Tibial artery (tissue), 4 donors: ENCODE data around the gene SETDB1.

Experiments
- DNase-seq, 2 donors: peaks; one replicate each; pipeline ENCODE4 v3.0.0-alpha.2; 2019
- H3K27ac ChIP-seq, 2 donors: fragments of 200-600 bp; sonication (generic) in 1 of 2; 1 replicate in 1 of 2; 2 replicates in 1 of 2; pipeline ENCODE4 v1.5.1; 2018 to 2019; ENCODE audit warnings: mild to moderate bottlenecking in 1 of 2
- H3K27me3 ChIP-seq, 2 donors: fragments of 200-600 bp; sonication (generic) in 1 of 2; one replicate each; pipeline versions ENCODE4 v1.5.1 to v1.6.0; 2016 to 2019
- H3K36me3 ChIP-seq, 3 donors: fragments of 200-600 bp; sonication (generic) in 2 of 3; one replicate each; pipeline ENCODE4 v1.5.1; 2016 to 2019; ENCODE audit warnings: mild to moderate bottlenecking in 2 of 3
- H3K4me1 ChIP-seq, 4 donors: fragments of 200-600 bp; sonication (generic) in 2 of 4; 1 replicate in 3 of 4; 2 replicates in 1 of 4; pipeline ENCODE4 v1.5.1; 2016 to 2019
- H3K4me3 ChIP-seq, 2 donors: fragments of 200-600 bp; sonication (generic) in 1 of 2; 1 replicate in 1 of 2; 2 replicates in 1 of 2; pipeline ENCODE4 v1.5.1; 2018 to 2019; ENCODE audit warnings: mild to moderate bottlenecking in 2 of 2
- H3K9me3 ChIP-seq, 3 donors: fragments of 200-600 bp; sonication (generic) in 1 of 3; one replicate each; pipeline ENCODE4 v1.5.1; 2016 to 2019
- intact Hi-C: fragments of 100-400 bp; cut with DNase I; formaldehyde crosslinking; loops from one replicate; pipeline ENCODE4 v1.15.0; 2023; ENCODE audit warnings: low total_unique reads
- TF ChIP-seq, protein P1 (sequence below), 2 experiments: fragments of 200-600 bp in 1 of 2; fragments of 450-650 bp in 1 of 2; IDR thresholded peaks; one replicate each; pipeline ENCODE4 v1.5.1; 2017 to 2019; ENCODE audit warnings: antibody characterized with exemption in 2 of 2, mild to moderate bottlenecking in 1 of 2, moderate library complexity in 1 of 2

Gene SETDB1

DNA sequence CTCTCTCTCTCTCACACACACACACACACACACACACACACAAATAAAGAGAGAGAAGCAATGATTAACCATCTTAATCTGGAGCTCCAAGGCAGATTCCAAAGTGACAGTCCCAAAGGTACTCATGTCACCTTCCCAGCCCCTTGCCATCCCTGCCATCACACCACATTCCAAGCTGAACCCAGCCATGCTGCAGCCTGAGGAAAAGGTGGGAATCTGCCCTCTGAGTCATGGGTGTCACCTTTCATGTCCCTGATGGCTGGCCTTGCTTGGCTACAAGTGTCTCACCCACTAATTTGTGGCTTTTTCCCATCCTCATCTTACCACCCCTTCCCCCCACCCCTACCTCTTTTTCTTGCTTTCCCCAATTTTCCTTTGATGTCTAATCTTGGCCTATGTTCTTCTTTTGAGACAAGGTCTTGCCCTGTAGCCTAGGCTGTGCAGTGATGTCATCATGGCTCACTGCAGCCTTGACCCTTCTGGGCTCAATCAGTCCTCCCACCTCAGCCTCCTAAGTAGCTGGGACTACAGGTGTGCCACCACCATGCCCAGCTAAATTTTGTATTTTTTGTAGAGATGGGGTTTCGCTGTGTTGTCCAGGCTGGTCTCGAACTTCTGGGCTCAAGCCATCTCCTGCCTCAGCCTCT, 59.1 kb downstream of the SETDB1 start:
- peaks cover 0 to 16% (median 0%) of the 10 kb centered on the region in 4 donors for H3K4me1 ChIP-seq
- no peaks in the 10 kb centered on the region for H3K27me3 ChIP-seq
- intact Hi-C loops: no loop called here
- DNase-seq: no peak
- H3K36me3 ChIP-seq: no peaks in the 10 kb centered on the region
- TF ChIP-seq, protein P1, sequence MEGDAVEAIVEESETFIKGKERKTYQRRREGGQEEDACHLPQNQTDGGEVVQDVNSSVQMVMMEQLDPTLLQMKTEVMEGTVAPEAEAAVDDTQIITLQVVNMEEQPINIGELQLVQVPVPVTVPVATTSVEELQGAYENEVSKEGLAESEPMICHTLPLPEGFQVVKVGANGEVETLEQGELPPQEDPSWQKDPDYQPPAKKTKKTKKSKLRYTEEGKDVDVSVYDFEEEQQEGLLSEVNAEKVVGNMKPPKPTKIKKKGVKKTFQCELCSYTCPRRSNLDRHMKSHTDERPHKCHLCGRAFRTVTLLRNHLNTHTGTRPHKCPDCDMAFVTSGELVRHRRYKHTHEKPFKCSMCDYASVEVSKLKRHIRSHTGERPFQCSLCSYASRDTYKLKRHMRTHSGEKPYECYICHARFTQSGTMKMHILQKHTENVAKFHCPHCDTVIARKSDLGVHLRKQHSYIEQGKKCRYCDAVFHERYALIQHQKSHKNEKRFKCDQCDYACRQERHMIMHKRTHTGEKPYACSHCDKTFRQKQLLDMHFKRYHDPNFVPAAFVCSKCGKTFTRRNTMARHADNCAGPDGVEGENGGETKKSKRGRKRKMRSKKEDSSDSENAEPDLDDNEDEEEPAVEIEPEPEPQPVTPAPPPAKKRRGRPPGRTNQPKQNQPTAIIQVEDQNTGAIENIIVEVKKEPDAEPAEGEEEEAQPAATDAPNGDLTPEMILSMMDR (IDR thresholded peaks at IDR 0.05): no peak
- H3K9me3 ChIP-seq: no peaks in the 10 kb centered on the region
- H3K4me3 ChIP-seq: no peak overlapping the region
- no peak overlapping the region for H3K27ac ChIP-seq

DNA sequence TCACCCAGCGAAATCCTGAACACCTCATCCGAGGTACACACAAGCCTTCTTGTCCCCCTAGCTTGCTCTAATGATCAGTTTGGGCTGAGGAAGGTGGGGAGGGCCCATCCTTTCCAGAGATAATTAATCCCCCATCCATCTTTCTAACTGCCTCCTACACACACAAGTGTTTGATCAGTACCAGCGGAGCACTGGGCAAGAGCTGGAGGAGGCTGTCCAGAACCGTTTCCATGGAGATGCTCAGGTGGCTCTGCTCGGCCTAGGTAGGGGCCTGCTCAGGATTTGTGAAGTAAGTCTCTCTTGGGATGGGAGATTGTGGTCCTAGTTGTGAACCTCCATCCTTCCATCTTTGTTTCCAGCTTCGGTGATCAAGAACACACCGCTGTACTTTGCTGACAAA, 61.8 kb downstream of the SETDB1 start:
- DNase-seq: no peak
- no peak overlapping the region for H3K27ac ChIP-seq
- no peaks in the 10 kb centered on the region for H3K36me3 ChIP-seq
- H3K27me3 ChIP-seq: no peaks in the 10 kb centered on the region
- TF ChIP-seq, protein P1 (IDR thresholded peaks at IDR 0.05): no peak
- no peak overlapping the region for H3K4me3 ChIP-seq
- peaks cover 0 to 4% (median 0%) of the 10 kb centered on the region in 4 donors for H3K4me1 ChIP-seq
- intact Hi-C loops: no loop called here
- H3K9me3 ChIP-seq: no peaks in the 10 kb centered on the region

DNA sequence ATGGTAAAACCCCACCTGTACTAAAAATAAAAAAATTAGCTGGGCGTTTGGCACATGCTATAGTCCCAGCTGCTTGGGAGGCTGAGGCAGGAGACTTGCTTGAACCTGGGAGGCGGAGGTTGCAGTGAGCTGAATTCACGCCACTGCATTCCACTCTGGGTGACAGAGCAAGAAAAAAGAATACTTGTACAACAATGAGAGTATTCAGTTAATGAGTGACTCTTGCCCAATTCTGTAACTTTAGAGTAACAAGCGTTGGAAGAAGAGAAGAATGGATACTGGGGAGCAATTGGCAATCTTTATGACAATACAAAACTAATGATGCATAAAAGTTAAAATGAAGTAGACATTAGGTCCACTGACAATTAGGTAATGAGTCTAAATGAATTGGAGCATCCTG, 66.5 kb downstream of the SETDB1 start:
- Histone ChIP-seq H3K27me3 (no peaks in the 10 kb centered on the region), H3K27ac (no peak overlapping the region), H3K36me3 (peaks cover 0 to 11% (median 9%) of the 10 kb centered on the region in 3 donors), H3K4me3 (no peak overlapping the region), H3K9me3 (no peaks in the 10 kb centered on the region), H3K4me1 (peaks cover 0 to 4% (median 0%) of the 10 kb centered on the region in 4 donors)
- TF ChIP-seq, protein P1 (IDR thresholded peaks at IDR 0.05): no peak
- intact Hi-C loops: no loop called here
- no peak for DNase-seq

DNA sequence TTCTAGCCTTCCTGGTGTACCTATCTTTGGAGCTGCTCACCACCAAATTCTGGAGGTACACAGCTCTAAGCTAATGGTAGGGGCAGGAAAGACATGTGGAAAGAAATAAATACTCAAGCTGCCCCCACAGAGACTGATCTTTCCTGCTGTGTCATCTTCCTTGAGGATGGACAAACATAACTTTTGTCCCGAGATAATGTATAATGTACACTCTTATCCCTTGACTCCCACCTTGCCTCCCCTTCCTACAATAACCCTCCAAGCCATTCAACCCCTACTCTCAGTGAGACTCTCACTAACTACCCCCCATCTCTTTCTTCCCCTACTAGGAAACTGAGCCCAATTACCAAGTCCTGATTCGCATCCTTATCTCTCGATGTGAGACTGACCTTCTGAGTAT, 68.1 kb downstream of the SETDB1 start:
- Histone ChIP-seq H3K36me3 (peaks cover 10 to 27% (median 26%) of the 10 kb centered on the region in 3 donors), H3K27me3 (no peaks in the 10 kb centered on the region), H3K4me1 (peaks cover 0 to 4% (median 0%) of the 10 kb centered on the region in 4 donors), H3K4me3 (no peak overlapping the region), H3K9me3 (no peaks in the 10 kb centered on the region), H3K27ac (no peak overlapping the region)
- no peak for DNase-seq
- TF ChIP-seq, protein P1 (IDR thresholded peaks at IDR 0.05): no peak
- intact Hi-C loops: no loop called here

DNA sequence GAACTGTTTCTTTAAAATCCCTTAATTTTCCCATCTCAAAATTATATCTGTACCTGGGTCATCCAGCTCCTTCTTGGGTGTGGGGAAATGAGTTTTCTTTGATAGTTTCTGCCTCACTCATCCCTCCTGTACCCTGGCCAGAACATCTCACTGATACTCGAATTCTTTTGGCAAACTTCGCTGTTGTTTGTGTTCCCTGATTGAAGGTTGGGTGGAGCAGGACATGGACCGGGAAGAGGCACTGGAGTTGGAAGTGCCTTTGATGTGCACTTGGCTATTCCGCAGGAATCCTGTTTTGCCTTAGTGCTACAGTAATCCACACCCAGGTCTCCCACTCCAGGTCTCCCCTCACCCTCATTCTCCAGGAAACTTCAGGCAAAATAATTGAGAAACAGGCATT, 69.3 kb downstream of the SETDB1 start:
- Histone ChIP-seq H3K27me3 (no peaks in the 10 kb centered on the region), H3K4me3 (no peak overlapping the region), H3K4me1 (peaks cover 0 to 4% (median 0%) of the 10 kb centered on the region in 4 donors), H3K36me3 (peaks cover 19 to 39% (median 33%) of the 10 kb centered on the region in 3 donors), H3K9me3 (no peaks in the 10 kb centered on the region), H3K27ac (peak overlapping the region in 1 of 2 donors; percentile 27)
- intact Hi-C loops: no loop called here
- TF ChIP-seq, protein P1 (IDR thresholded peaks at IDR 0.05): no peak
- DNase-seq: no peak
